MM.1S (cell line): Measurements from ENCODE around the gene AMOTL2.

Experiments
- DNase-seq: peaks from one replicate; pipeline ENCODE4 v3.0.0-alpha.2; 2015
- H2AFZ ChIP-seq: fragments of 300-600 bp; sonication (generic); 2 replicates; pipeline ENCODE4 v1.6.0; 2016; ENCODE audit warnings: antibody characterized with exemption, low read length
- H3F3A ChIP-seq: fragments of 300-600 bp; sonication (generic); 2 replicates; pipeline ENCODE4 v1.6.1; 2016; ENCODE audit warnings: mild to moderate bottlenecking, antibody characterized with exemption, low read length, moderate library complexity, mixed read lengths; ENCODE audit not compliant: insufficient read depth
- H3K27ac ChIP-seq: fragments of 300-600 bp; sonication (generic); 2 replicates; pipeline ENCODE4 v1.5.1; 2016; ENCODE audit warnings: mild to moderate bottlenecking, low read length
- H3K27me3 ChIP-seq: fragments of 300-600 bp; sonication (generic); replicated peaks from 2 replicates; pipeline ENCODE4 v1.6.0; 2016; ENCODE audit warnings: low read length; ENCODE audit not compliant: insufficient read depth
- H3K36me3 ChIP-seq: fragments of 300-600 bp; sonication (generic); replicated peaks from 2 replicates; pipeline ENCODE4 v1.6.1; 2016; ENCODE audit warnings: mild to moderate bottlenecking, low read length, mixed read lengths; ENCODE audit not compliant: insufficient read depth
- H3K4me1 ChIP-seq: fragments of 300-600 bp; sonication (generic); 2 replicates; pipeline ENCODE4 v1.6.1; 2016; ENCODE audit warnings: low read length, mixed read lengths
- H3K4me2 ChIP-seq: fragments of 300-600 bp; sonication (generic); 2 replicates; pipeline ENCODE4 v1.6.0; 2016; ENCODE audit warnings: low read depth, low read length
- H3K4me3 ChIP-seq: fragments of 300-600 bp; sonication (generic); 2 replicates; pipeline ENCODE4 v1.5.1; 2016; ENCODE audit warnings: low read length, mixed read lengths
- H3K79me2 ChIP-seq: fragments of 300-600 bp; sonication (generic); 2 replicates; pipeline ENCODE4 v1.6.1; 2016; ENCODE audit warnings: mixed run types, low read length, mixed read lengths
- H3K9ac ChIP-seq: fragments of 300-600 bp; sonication (generic); 2 replicates; pipeline ENCODE4 v1.6.1; 2016; ENCODE audit warnings: low read length, mixed read lengths
- H3K9me2 ChIP-seq: fragments of 300-600 bp; sonication (generic); replicated peaks from 2 replicates; pipeline ENCODE4 v1.6.1; 2016; ENCODE audit warnings: mild to moderate bottlenecking, low read length, mixed read lengths; ENCODE audit not compliant: insufficient read depth
- H3K9me3 ChIP-seq: fragments of 300-600 bp; sonication (generic); replicated peaks from 2 replicates; pipeline ENCODE4 v1.6.1; 2016; ENCODE audit warnings: mild to moderate bottlenecking, low read length, mixed read lengths; ENCODE audit not compliant: insufficient read depth
- H4K20me1 ChIP-seq: fragments of 300-600 bp; sonication (generic); 2 replicates; pipeline ENCODE4 v1.6.1; 2016; ENCODE audit warnings: mild to moderate bottlenecking, low read length, moderate library complexity, mixed read lengths; ENCODE audit not compliant: insufficient read depth
- CTCF ChIP-seq: fragments of 300-600 bp; sonication (generic); IDR thresholded peaks from 2 replicates; pipeline ENCODE4 v1.5.1; 2016; ENCODE audit warnings: antibody characterized with exemption, low read length, mixed read lengths
- EZH2 ChIP-seq: fragments of 300-600 bp; sonication (generic); optimal IDR thresholded peaks from 2 replicates; pipeline ENCODE3; 2017; ENCODE audit warnings: low read depth, mild to moderate bottlenecking, antibody characterized with exemption, low read length, mixed read lengths
- EZH2phosphoT487 ChIP-seq: fragments of 300-600 bp; sonication (generic); IDR thresholded peaks from 2 replicates; pipeline ENCODE4 v1.6.1; 2018; ENCODE audit warnings: antibody characterized with exemption, low read length

The AMOTL2 gene

GRCh38 chr3:134372396-134373270 lies 1.6 kb downstream of the AMOTL2 start:
- Histone ChIP-seq H3K79me2 (no peaks in the 10 kb centered on the region), H2AFZ (no peak overlapping the region), H3K9ac (no peak overlapping the region), H3F3A (no peaks in the 10 kb centered on the region), H3K9me2 (no peaks in the 10 kb centered on the region), H3K9me3 (no peaks in the 10 kb centered on the region), H3K27me3 (peaks cover 37% of the 10 kb centered on the region), H3K4me2 (no peak overlapping the region), H4K20me1 (no peaks in the 10 kb centered on the region), H3K4me1 (no peaks in the 10 kb centered on the region), H3K4me3 (no peak overlapping the region), H3K36me3 (no peaks in the 10 kb centered on the region), H3K27ac (no peak overlapping the region)
- TF ChIP-seq EZH2 = no peak
- DNase-seq = no peak

- H3K4me1 ChIP-seq = no peaks in the 10 kb centered on the region
- H3K27ac ChIP-seq = no peak overlapping the region
- H3K4me3 ChIP-seq = no peak overlapping the region
- H3K4me2 ChIP-seq = no peak overlapping the region
- no peaks in the 10 kb centered on the region for H3K9me3 ChIP-seq
- no peaks in the 10 kb centered on the region for H3K9me2 ChIP-seq
- H3K36me3 ChIP-seq = no peaks in the 10 kb centered on the region
- H2AFZ ChIP-seq = no peak overlapping the region
- H3K9ac ChIP-seq = no peak overlapping the region
- no peaks in the 10 kb centered on the region for H4K20me1 ChIP-seq
- TF ChIP-seq EZH2 (no peak), EZH2phosphoT487 (no peak), CTCF (no peak)
- peaks cover 28% of the 10 kb centered on the region for H3K27me3 ChIP-seq
- no peaks in the 10 kb centered on the region for H3K79me2 ChIP-seq
- no peaks in the 10 kb centered on the region for H3F3A ChIP-seq
- DNase-seq = no peak
Measured at GRCh38 chr3:134371542-134372324, 2.5 kb downstream of the AMOTL2 start.

- Histone ChIP-seq H3K27me3 (peaks cover 21% of the 10 kb centered on the region), H4K20me1 (no peaks in the 10 kb centered on the region), H3K9me2 (no peaks in the 10 kb centered on the region), H3K4me2 (no peak overlapping the region), H3K4me1 (no peaks in the 10 kb centered on the region), H3K36me3 (no peaks in the 10 kb centered on the region), H3K4me3 (no peak overlapping the region), H2AFZ (no peak overlapping the region), H3K27ac (no peak overlapping the region), H3K9me3 (no peaks in the 10 kb centered on the region), H3F3A (no peaks in the 10 kb centered on the region), H3K79me2 (no peaks in the 10 kb centered on the region), H3K9ac (no peak overlapping the region)
- no peak for DNase-seq
- TF ChIP-seq CTCF (no peak), EZH2phosphoT487 (no peak), EZH2 (no peak)
Measured at GRCh38 chr3:134370611-134371531, 3.4 kb downstream of the AMOTL2 start.
